Activated T-cell treated with anti-CD3 and anti-CD28 coated beads, Interleukin-2, amount 50 U/mL, for 72 hours (primary cell): ENCODE measurements around the gene UBL3. TPM values are rescaled to one million over a fixed set of nuclear protein-coding genes. Genes with fewer than 3 reads are reported as not detected.
A peak's percentile ranks its signal among the peaks of the same experiment; 100 is the strongest.

Experiments
- ATAC-seq, 2 donors: fragments of 150-1000 bp; cut with Tn5 transposase; replicated peaks in 1 of 2; 2 replicates each; pipeline ENCODE4 v1.10.0; 2021; ENCODE audit warnings: moderate library complexity in 2 of 2, mild to moderate bottlenecking in 1 of 2
- DNase-seq, 2 donors: peaks; one replicate each; pipeline ENCODE4 v3.0.0; 2021 to 2022; ENCODE audit warnings: mixed read lengths in 1 of 2
- H3K27ac Mint-ChIP-seq: one replicate; pipeline ENCODE4 v1.8.0; 2022; ENCODE audit warnings: mild to moderate bottlenecking, moderate library complexity, mixed read lengths
- H3K27me3 Mint-ChIP-seq: one replicate; pipeline ENCODE4 v1.8.0; 2022; ENCODE audit warnings: low read depth, mixed read lengths
- H3K36me3 Mint-ChIP-seq, 2 donors: one replicate each; pipeline ENCODE4 v1.8.0; 2022; ENCODE audit warnings: mixed read lengths in 2 of 2, mild to moderate bottlenecking in 1 of 2; ENCODE audit not compliant: insufficient read depth in 2 of 2
- H3K4me1 Mint-ChIP-seq: one replicate; pipeline ENCODE4 v1.8.0; 2022; ENCODE audit warnings: low read depth, mixed read lengths
- H3K4me3 Mint-ChIP-seq, 2 donors: one replicate each; pipeline ENCODE4 v1.8.0; 2022; ENCODE audit warnings: mild to moderate bottlenecking in 2 of 2, mixed read lengths in 2 of 2, moderate library complexity in 2 of 2
- H3K9me3 Mint-ChIP-seq, 2 donors: one replicate each; pipeline ENCODE4 v1.8.0; 2022; ENCODE audit warnings: mixed read lengths in 2 of 2
- total RNA-seq, 2 donors: library from RNA; stranded (reverse); gene quantifications; one replicate each; pipeline ENCODE4 v1.2.3, GENCODE V29; 2022

UBL3 gene, protein sequence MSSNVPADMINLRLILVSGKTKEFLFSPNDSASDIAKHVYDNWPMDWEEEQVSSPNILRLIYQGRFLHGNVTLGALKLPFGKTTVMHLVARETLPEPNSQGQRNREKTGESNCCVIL
- 10 to 100 TPM; 19.0 to 21.2 TPM for total RNA-seq

DNA sequence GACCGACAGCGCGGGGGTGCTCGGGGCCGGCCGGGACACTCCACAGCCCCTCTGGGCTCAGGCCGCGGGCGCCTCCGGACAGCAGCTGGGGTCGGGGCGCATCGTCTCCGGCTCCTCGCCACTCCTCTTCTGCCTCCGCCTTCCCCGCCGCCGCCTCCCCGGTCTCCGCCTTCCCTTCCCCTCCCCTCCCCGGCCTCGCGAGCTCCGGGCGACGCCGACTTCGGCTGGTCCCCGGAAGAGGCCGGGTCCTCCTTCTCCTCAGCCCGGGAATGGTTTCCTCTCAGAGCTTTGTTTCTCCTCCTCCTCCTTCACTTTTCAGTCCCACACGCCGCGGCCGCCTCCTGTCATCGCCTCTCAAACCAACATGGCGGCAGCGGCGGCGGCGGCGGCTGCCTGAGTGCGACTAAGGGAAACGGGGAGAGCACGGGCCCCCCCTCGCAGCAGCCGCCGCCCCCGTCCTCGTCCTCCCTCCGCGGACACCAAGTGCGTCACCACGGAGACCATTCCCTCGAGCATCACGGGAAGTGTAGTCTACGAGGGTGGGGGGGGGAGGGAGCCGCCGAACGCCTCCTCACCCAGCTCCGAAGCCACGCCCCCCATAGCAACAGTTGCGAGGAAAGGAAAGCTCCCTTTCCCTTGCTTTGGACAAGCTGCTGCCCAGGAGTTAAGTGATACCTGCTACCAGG is at the start of gene UBL3:
Gene UBL3, minus strand, starts transcription at position 405 of the 686 bp plus-strand sequence. CDS start 1,079 bp downstream, outside the sequence.
- Mint-ChIP-seq H3K27ac (peak within 1 kb of the TSS; percentile 99), H3K4me1 (peaks cover 62% of the 10 kb centered on the region)
- peak; percentile 94 for DNase-seq

DNA sequence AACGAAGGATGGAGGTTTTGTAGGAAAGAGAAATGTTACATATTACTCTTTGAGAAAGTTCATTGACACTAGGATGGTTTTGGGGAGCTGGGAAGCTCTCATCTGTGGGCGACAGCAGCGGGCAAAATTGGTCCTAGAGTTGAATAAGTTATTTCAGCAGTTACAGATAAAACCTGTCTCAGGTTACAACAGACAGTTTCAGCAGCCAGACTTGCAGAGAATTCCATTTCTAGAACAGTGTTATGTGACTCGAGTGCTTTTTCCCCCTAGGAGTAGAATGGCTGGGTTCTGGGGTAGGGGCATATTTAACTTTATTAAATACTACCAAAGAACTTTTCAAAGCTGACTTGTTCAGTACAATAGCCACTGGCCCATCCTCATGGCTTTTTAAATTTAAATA is 46.7 kb upstream of the UBL3 start:
- Mint-ChIP-seq H3K27ac (no peak overlapping the region), H3K36me3 (peaks cover 0 to 6% of the 10 kb centered on the region in 2 donors), H3K27me3 (no peaks in the 10 kb centered on the region), H3K9me3 (peaks cover 0 to 6% of the 10 kb centered on the region in 2 donors), H3K4me3 (no peak overlapping the region), H3K4me1 (peaks cover 7% of the 10 kb centered on the region)
- no peak for DNase-seq
- ATAC-seq: no peak

More for the DNA sequence above, at the start of gene UBL3:
- Mint-ChIP-seq H3K9me3 (no peaks in the 10 kb centered on the region), H3K4me3 (peak within 1 kb of the TSS; percentile 90 to 100), H3K27me3 (no peaks in the 10 kb centered on the region), H3K36me3 (peaks cover 12 to 14% of the 10 kb centered on the region in 2 donors)
- ATAC-seq: peak; percentile 89 to 90

DNA sequence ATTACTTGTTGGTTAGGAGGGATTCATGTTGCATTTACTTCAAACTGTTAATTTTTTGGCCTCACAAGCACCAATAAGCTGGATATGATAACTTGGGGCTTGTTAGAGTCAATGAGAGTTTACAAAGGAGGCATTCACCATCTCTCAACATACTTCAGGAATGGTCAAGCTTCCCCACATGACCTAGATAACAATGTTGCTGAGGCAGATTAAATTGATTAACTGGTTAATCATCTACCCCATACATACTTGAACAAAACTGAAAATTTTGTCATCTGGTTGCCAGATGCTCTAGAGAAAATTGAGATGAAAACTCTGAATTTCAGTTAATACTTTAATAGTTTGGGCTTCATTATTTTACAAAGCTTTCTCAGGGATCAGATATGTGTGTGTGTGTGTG is 43.0 kb upstream of the UBL3 start:
- H3K36me3 Mint-ChIP-seq: no peaks in the 10 kb centered on the region
- H3K4me1 Mint-ChIP-seq: peaks cover under 1% of the 10 kb centered on the region
- no peak for DNase-seq
- H3K4me3 Mint-ChIP-seq: no peak overlapping the region
- no peaks in the 10 kb centered on the region for H3K27me3 Mint-ChIP-seq
- H3K27ac Mint-ChIP-seq: no peak overlapping the region
- no peak for ATAC-seq
- H3K9me3 Mint-ChIP-seq: no peaks in the 10 kb centered on the region

DNA sequence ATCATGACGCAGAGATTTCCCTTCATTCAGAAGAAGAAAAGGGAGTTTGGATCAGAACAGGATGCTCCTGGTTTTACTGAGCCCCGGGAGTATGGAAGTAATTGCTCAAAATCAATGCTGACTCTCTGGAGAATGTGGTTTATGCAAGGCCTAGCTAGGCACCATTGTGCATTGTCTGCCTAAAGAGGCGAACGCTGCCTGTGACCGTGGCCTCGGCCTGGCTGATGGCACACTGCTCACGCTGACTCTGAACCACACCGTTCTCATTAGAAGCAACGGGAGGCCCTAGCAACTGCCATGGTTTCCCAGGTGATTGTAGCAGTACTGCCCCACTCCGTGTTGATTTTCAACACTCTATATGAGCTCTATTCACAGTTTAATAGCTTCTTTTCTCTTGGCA is 41.7 kb upstream of the UBL3 start:
- Mint-ChIP-seq H3K27ac (no peak overlapping the region), H3K4me1 (peaks cover 11% of the 10 kb centered on the region), H3K27me3 (no peaks in the 10 kb centered on the region), H3K9me3 (no peaks in the 10 kb centered on the region), H3K4me3 (no peak overlapping the region), H3K36me3 (no peaks in the 10 kb centered on the region)
- ATAC-seq: no peak
- DNase-seq: no peak

DNA sequence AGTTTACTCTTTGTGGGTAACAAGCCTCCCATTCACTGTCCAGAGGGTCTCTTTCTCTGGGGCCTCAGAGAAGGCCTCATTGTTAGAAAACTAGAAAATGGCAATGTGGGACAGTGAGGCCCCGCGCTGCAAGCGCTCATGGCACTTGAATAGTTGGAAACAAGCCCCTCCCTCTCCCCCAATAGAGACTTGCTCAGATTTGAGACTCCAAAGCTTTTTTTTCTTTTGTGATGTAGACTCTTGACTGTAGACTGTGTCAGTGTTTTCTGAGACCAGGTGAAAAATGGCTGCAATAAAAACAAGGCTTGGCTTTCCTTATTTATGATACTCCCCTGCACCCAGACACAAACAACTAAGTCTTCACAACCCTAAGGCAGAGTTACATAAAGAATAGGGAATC is 38.7 kb upstream of the UBL3 start:
- Mint-ChIP-seq H3K27ac (no peak overlapping the region), H3K27me3 (no peaks in the 10 kb centered on the region), H3K9me3 (no peaks in the 10 kb centered on the region), H3K4me3 (no peak overlapping the region), H3K4me1 (peaks cover 28% of the 10 kb centered on the region), H3K36me3 (no peaks in the 10 kb centered on the region)
- ATAC-seq (no peak), DNase-seq (no peak)

DNA sequence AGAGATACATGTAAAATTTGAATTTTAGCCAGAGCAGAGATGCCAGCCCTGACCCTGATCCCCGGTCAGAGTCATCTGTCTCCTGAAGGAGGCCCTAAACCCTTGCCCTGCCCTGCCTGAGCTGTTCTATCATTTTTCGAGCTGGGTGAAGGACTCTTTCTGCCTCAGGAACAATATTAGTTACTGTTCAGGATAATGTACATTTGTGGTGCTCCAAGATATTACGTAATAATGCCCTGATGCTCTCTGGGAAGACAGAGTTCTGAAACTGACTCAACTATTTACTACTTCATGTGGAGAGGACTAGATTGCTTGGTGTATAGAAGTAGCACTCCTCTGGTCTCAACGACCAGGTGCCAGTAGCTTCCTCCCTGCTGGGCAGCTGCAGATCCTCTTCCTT is 37.9 kb upstream of the UBL3 start:
- H3K4me3 Mint-ChIP-seq: no peak overlapping the region
- DNase-seq (no peak), ATAC-seq (no peak)
- no peak overlapping the region for H3K27ac Mint-ChIP-seq
- H3K9me3 Mint-ChIP-seq: no peaks in the 10 kb centered on the region
- no peaks in the 10 kb centered on the region for H3K27me3 Mint-ChIP-seq
- peaks cover 28% of the 10 kb centered on the region for H3K4me1 Mint-ChIP-seq
- no peaks in the 10 kb centered on the region for H3K36me3 Mint-ChIP-seq

DNA sequence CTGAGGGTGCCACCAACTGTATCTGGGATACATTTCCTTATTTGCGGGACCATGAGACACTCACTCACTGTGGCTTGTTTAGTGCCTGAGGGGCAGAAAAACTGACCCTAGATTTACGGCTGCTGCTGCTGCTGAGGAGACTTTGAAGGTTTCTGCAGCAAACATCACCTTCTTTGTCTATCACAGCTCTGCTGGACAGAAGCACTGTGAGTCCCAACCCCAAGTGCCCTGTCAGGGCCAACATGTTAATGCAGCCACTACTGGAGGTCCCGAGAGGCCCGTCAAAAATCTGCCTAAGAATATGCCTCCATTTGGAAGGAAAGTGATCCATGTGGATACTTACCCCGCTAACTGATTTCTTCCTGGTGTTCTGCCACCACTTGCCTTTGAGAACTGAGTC is 37.3 kb upstream of the UBL3 start:
- Mint-ChIP-seq H3K27ac (no peak overlapping the region), H3K4me1 (peaks cover 28% of the 10 kb centered on the region), H3K4me3 (no peak overlapping the region), H3K36me3 (no peaks in the 10 kb centered on the region), H3K27me3 (no peaks in the 10 kb centered on the region), H3K9me3 (no peaks in the 10 kb centered on the region)
- ATAC-seq (no peak), DNase-seq (no peak)

DNA sequence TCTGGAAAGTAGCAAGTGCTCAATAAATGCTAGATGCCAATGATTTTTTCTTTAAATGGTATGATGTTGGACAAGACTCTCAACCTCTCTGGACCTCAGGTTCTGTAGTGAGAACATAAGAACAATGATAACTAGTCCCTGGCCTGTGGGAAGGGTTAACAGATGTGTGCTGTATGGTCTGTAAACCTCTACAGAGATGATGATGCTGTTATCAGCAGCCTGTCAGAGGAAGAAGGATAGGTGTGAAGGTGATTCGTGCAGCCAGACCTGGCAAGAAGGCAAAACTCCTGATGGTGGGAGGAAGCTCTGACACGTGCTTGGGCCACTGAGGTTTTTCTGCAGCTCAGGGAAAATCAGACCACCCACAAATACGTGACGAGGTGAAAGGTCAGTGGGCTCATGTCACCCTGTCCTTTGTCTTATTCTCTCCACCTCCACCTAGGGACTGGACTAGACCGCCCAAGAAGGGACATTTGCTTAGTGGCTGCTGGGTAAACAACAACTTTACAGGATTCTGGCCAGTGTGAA is 36.7 kb upstream of the UBL3 start:
- no peak overlapping the region for H3K27ac Mint-ChIP-seq
- H3K9me3 Mint-ChIP-seq: no peaks in the 10 kb centered on the region
- peaks cover 28% of the 10 kb centered on the region for H3K4me1 Mint-ChIP-seq
- no peaks in the 10 kb centered on the region for H3K27me3 Mint-ChIP-seq
- DNase-seq (peak in 1 of 2 donors; percentile 10), ATAC-seq (peak; percentile 47 to 48)
- no peaks in the 10 kb centered on the region for H3K36me3 Mint-ChIP-seq
- peak overlapping the region in 1 of 2 donors; percentile 73 for H3K4me3 Mint-ChIP-seq

DNA sequence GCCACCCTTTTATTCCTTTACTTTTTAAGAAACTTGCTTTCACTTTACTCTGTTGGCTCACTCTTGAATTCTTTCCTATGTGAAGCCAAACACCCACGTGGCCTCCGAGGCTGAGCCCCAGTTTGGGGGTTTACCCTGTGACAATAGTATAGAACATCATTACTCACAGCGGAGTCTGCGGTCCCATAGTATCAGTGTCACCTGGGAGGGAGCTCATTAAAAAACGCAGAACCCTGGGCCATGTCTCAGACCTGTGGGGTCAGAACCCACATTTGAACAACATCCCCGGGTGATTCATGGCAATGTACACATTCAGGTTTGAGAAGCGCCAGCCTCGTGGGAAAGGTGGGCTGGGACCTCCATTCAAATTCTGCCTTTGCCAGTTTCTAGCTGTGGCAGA is 36.0 kb upstream of the UBL3 start:
- Mint-ChIP-seq H3K27ac (peak overlapping the region; percentile 48), H3K27me3 (no peaks in the 10 kb centered on the region), H3K36me3 (no peaks in the 10 kb centered on the region), H3K4me3 (peak overlapping the region; percentile 63 to 73), H3K9me3 (no peaks in the 10 kb centered on the region), H3K4me1 (peaks cover 28% of the 10 kb centered on the region)
- DNase-seq: peak; percentile 70 to 80
- ATAC-seq: peak; percentile 98

DNA sequence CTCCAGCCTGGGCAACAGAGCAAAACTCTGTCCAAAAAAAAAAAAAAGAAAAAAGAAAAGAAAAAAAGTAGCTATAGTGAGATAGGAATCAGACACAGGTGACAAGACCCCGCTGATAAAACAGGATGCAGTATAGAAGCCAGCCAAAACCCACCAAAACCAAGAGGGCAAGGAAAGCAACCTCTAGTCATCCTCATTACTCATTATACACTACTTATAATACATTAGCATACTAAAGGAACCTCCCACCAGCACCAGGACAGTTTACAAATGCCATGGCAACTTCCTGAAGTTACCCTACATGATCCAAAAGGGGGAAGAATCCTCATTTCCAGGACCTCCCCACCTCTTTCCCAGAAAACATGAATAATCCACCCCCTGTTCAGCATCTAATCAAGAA is 35.6 kb upstream of the UBL3 start:
- Mint-ChIP-seq H3K4me3 (peak overlapping the region; percentile 63 to 73), H3K9me3 (no peaks in the 10 kb centered on the region), H3K36me3 (no peaks in the 10 kb centered on the region), H3K4me1 (peaks cover 28% of the 10 kb centered on the region), H3K27me3 (no peaks in the 10 kb centered on the region), H3K27ac (peak overlapping the region; percentile 48)
- DNase-seq (no peak), ATAC-seq (peak; percentile 26 to 29)

DNA sequence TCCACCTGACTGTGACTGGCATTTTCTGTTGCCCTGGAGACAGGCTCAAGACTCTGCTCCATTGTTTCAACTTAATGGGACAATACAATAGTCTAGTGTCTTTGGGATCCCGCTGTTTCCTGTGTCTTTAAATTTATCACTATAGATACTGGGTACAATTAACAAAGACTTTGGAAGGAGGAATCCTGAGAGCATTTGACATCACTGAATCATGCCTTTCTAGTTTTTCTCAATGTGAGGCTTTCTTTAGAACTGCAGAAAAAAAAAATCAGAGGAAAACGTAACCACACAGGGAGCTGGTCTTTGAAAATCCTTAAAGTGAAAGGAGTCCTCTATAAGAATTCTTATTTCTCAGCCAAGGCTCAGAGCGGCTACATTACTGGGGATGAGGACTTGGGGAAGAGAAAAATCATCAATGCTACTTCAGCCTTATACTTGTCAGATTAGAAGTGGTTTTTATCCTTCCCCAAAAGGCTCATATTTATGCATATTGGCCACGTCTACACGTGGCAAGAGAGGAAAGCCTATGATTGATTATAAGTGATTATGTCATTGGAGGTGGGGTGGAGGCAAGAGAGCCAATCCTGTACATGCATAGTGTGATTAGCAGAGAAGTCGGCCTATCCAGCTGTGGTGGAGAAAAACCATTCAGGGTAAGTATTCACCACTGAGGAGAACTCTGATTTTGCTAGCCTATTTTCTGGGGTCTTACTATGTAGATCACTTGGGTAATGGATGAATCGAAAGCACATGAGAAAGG is 34.4 kb upstream of the UBL3 start:
- Mint-ChIP-seq H3K27ac (peak overlapping the region; percentile 21), H3K27me3 (no peaks in the 10 kb centered on the region), H3K9me3 (no peaks in the 10 kb centered on the region), H3K4me1 (peaks cover 28% of the 10 kb centered on the region), H3K36me3 (no peaks in the 10 kb centered on the region), H3K4me3 (no peak overlapping the region)
- ATAC-seq (no peak), DNase-seq (no peak)

DNA sequence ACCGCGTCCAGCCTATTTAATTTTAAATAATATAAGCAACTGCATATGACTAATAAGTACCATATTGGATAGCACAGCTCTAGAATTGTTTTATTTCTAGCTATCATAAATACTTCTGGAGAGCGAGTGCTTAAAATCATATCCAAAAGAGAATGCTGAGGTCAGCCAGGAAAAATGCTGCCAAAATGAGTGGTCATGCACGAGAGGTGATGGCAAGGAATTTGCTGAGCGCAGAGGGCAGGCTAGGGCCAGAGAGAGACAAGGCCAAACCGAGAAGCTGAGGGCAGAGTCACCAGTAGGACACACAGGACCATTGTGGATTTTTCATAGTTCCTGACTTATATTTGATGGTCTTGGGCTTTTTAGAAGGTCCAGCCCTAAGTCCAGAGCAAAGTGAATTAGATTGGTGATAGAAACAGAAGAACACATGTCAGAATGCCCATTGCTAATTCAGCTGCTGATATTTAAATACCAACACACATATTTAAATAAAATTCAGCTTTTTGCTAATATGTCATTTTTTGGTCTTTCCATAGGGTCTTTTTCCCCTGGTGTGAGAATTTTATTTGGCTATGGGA is 33.6 kb upstream of the UBL3 start:
- no peak overlapping the region for H3K4me3 Mint-ChIP-seq
- H3K4me1 Mint-ChIP-seq: peaks cover 28% of the 10 kb centered on the region
- H3K9me3 Mint-ChIP-seq: no peaks in the 10 kb centered on the region
- H3K27ac Mint-ChIP-seq: no peak overlapping the region
- ATAC-seq (no peak), DNase-seq (no peak)
- no peaks in the 10 kb centered on the region for H3K36me3 Mint-ChIP-seq
- H3K27me3 Mint-ChIP-seq: no peaks in the 10 kb centered on the region

DNA sequence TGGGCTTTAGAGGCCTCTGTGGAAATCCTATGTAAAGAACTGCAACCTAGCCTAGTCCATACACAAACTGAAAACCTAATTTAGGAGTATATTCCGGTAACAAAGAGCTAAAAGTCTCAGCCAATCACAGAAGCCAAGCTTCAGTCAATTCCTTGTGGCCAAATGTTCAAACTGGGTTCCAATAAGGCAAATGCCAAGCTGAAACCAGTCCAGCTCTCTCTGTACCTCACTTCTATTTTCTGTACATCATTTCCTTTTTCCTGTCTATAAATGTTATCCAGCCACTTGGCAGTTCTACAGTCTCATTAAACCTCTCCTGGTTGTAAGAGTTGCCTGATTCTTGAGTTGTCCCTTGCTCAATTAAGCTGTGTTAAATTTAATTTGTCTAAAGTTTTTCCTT is 31.7 kb upstream of the UBL3 start:
- ATAC-seq (no peak), DNase-seq (no peak)
- Mint-ChIP-seq H3K27me3 (peaks cover 8% of the 10 kb centered on the region), H3K27ac (no peak overlapping the region), H3K4me1 (peaks cover 16% of the 10 kb centered on the region), H3K36me3 (no peaks in the 10 kb centered on the region), H3K4me3 (no peak overlapping the region), H3K9me3 (no peaks in the 10 kb centered on the region)
